GM18867 (cell line): ENCODE results near the gene C10orf71.

ENCODE experiments used
- ATAC-seq: cut with Tn5 transposase; IDR thresholded peaks from one replicate; pipeline ENCODE4 v1.9.1; 2021; ENCODE audit warnings: mild to moderate bottlenecking, moderate library complexity; ENCODE audit not compliant: unreplicated experiment

The C10orf71 gene

DNA sequence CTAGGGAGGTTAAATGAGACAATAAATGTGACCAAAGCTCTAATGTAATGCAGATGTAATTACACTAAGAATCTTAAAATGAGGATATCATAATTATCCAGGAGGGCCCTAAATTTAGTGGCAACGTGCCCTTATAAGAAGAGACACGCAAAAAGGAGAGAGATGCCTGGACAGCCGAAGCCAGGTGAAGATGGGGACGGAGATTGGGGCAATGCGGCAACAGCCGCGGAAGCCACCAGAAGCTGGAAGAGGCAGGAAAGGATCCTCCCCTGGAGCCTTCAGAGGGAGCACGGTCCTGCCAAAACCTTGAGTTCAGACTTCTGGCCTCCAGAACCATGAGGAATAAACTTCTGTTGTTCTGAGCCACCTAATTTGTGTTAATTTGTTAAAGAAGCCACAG is 25.3 kb upstream of the C10orf71 start:
- ATAC-seq = no peak

- no peak for ATAC-seq
These were observed 24.1 kb upstream of the C10orf71 start for GRCh38 chr10:49274886-49275285.

GRCh38 chr10:49275896-49276295 is 23.1 kb upstream of the C10orf71 start:
- no peak for ATAC-seq

DNA sequence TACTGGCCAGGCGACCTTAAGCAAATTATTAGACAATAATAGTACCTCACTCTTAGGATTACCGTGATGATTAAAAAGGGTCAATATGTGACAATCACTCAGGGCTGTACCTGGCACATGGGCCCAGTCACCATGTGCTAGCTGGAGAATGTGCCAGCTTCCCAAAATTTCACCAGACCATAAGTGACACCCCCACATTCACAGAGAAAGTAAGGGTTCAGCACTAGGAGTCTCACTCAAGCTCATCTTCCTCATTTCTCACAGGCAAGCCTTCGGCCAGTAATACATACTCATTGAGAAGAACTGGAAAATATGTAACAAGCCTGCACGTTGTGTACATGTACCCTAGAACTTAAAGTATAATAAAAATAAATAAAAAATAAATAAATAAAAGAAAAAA is 22.4 kb upstream of the C10orf71 start:
- ATAC-seq = no peak

GRCh38 chr10:49277973-49278372 is 21.0 kb upstream of the C10orf71 start:
- no peak for ATAC-seq

GRCh38 chr10:49278497-49278981 is 20.4 kb upstream of the C10orf71 start:
- ATAC-seq = no peak

- no peak for ATAC-seq
These were observed 19.7 kb upstream of the C10orf71 start for GRCh38 chr10:49279015-49279880.

DNA sequence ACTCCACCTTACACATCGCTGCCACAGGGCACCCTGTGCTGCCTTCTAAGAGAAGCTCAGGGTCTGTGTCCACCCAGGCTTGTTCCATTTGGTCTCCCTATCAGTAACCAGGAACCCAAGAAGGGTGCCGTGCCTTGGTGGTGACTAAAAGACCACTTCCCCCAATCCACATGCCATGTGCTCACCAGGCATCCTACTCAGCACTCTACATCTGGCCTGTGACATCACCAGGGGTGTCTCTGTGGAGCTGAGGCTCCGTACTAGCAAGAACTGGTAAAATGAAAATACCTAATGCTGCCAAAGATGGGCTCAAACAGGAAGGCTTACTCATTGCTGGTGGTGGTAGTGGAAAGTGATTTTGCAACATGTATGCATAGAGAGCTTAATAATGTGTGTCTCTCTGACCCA is 19.0 kb upstream of the C10orf71 start:
- no peak for ATAC-seq

- no peak for ATAC-seq
These were observed 17.5 kb upstream of the C10orf71 start for GRCh38 chr10:49281461-49281860.

DNA sequence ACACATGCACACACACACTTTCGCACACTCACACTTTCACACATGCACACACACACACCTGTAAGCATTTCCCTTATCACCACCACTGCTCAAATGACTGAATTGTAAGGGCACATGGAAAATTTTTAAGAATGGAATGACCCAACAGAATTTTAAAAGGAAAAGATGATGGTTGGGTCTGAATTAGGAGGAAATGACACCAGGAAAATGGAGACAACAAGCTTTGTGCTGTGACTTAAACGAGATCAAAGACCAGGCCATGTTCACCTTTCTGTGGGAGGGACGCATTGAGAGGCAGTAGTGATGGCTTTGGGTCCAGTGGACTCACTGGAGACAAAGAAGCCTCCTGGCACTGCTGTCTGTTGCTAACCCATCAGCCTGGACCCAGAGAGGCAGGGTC is 16.7 kb upstream of the C10orf71 start:
- ATAC-seq = no peak

- no peak for ATAC-seq
These were observed 16.1 kb upstream of the C10orf71 start for GRCh38 chr10:49282879-49283341.

GRCh38 chr10:49283491-49283890 is 15.5 kb upstream of the C10orf71 start:
- no peak for ATAC-seq

DNA sequence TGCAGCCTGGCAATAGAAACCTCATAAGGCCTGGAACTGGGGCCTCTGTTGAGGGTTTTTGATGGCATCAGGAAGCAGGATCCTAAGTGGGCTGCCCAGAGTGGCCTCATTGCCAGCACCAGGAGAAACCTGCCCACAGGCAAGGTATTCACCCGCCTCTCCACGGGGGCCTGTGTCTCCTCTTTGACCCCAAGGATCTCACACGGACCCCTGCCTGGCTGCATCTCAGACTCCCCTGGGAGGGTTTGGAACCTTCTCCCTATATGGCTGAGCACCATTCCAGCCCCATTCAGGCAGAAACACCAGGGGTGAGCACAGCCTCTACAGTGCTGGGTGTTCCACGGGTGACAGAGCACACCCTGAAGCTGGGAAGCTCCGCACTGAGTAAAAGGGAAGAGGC is 14.6 kb upstream of the C10orf71 start:
- no peak for ATAC-seq

DNA sequence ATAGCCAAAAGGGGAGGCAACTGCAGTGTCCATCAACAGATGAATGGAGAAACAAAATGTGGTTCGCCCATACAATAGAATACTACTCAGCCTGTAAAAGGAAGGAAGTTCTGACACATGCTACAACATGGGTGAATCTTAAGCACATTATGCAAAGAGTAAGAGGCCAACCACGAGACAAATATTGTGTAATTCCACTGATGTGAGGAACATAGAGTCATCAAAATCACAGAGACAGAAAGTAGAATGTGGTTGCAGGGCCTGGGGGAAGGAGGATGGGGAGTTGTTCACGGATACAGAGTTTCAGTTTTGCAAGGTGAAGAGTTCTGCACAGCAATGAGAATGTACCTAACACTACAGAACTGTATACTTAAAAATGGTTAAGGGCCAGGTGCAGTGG is 13.7 kb upstream of the C10orf71 start:
- no peak for ATAC-seq

- no peak for ATAC-seq
These were observed 12.3 kb upstream of the C10orf71 start for GRCh38 chr10:49286686-49287085.

DNA sequence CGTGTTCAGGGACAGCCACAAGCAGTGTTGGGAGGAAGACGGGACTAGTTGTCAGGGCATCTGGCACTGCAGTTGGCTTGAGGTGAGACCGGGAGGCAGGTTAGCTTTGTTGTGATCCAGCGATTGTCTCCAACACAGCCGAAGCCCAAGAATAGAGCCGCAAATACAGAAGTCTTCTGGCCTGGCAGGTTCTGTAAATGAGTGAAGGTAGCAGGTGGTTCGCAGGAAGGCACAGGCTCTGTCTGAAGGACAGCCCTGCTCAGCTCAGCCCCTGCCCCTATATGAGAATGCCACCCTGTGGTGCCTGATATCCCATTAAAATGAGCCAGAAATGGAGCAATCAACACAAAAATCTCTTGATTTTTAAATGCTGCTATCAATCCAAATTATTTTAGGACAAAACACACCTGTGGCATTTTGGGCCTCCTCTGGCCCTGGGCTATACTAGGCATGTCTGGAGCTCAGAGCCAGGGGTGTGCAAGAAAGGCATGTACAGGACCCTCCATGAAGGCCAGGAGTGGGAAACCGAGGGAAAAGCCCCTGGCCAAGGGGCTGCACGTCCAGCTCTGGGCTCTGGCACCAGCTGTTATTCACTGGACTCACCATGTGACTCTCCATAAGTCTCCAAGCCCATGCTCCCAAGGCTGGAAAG is 11.2 kb upstream of the C10orf71 start:
- no peak for ATAC-seq

DNA sequence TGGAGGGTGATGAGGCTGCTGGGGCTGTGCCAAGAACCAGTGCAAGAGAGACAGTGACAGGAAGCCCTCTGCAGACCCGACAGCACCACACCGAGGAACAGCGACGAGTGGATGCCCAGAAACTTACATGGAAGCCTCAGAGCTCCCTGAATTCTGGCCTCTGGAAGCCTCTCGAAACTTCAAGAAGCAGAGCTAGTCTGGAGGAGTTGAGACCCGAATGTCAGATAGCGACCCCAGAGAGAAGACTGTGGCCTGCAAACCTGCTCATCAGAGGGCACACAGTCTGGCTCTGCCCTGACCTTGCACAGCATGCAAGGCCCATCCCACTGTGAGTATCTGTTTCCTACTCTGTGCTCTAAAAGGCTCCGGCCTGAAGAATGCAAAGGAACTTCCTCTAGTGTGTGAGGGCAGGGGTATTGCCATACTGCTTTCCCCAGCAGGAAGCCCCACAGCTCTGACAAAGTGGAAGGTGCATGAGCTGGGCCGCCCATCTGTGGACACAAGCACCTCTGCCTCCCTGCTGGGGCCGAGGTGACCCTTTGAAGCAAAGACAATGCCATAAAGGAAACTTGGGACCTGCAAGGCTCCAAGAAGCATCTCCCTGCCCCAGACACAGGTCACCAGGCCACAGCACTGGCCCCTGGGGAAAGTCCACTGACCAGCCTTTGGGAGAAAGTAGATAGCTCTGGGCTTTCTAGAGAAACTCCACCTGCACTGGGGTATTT is 10.5 kb upstream of the C10orf71 start:
- ATAC-seq = no peak

DNA sequence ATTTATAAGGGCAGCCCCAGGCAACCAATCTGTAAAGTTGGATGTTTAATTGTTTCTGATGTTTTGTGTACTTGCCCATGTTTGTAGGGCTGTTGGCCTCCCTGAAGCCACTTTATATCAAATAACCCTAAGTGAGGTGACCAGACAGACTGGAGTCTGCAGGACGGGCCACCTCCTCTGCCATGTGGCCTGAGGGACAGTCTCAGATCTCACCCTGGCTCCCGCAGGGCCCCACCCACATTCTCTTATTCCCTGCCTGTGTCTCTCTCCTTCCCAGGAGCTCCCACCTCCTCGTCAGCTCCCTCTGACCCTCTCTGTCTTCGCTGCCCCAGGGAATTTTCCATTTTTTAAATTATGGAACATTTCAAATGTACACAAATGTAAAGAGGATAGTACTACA is 9.5 kb upstream of the C10orf71 start:
- no peak for ATAC-seq

DNA sequence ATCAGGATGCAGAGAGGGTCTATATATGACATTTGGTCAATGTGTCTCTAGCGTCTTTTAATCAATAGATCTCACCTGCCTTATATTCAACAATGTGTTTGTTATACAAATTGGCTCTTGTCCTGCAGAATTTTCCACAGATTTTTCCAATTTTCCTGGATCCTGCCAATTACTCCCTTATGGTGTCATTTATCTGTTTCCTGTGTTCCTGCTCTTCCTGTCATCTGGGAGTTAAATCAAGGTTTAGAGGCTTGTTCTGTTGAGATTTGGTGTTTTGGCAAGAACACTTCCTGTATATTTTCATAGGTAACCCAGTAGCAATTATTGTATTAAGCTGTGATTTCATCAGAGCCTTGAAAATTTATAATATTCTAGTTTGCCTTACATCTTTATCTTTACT is 8.8 kb upstream of the C10orf71 start:
- no peak for ATAC-seq

DNA sequence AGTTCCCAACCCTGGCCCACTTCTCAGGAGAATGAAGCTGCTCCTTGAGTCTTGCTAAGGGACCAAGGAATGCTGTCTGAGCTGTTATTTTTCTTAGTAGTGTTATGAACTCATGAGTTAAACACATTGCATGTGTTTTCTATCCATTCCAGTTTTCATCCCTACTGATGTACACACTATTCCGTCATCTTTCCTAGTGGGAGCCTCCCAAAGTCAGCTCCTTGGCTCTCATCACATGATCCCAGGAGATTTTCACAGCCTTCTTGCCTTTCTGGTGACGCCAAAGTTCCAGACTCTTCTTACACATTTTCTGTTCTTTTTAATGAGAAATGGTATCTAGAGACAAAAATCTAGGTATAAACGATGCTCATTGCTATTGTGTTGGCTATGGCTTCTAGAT is 8.4 kb upstream of the C10orf71 start:
- ATAC-seq = no peak

- no peak for ATAC-seq
These were observed 6.3 kb upstream of the C10orf71 start for GRCh38 chr10:49292565-49293207.
